WTC11 (cell line): ENCODE data around the gene PPM1M.

ENCODE experiments used
- ATF2 ChIP-seq: sonication (generic); formaldehyde crosslinking; IDR thresholded peaks from 2 replicates; pipeline ENCODE4 v1.8.1; 2022; ENCODE audit warnings: low read depth, missing genetic modification reagents, borderline replicate concordance
- CREM ChIP-seq: sonication (generic); formaldehyde crosslinking; IDR thresholded peaks from 2 replicates; pipeline ENCODE4 v1.8.1; 2022; ENCODE audit warnings: mild to moderate bottlenecking, missing genetic modification reagents, moderate library complexity
- CTCF ChIP-seq: fragments of 200-600 bp; IDR thresholded peaks from 2 replicates; pipeline ENCODE4 v1.8.0; 2022; ENCODE audit warnings: antibody characterized with exemption
- FOXJ3 ChIP-seq: sonication (generic); formaldehyde crosslinking; IDR thresholded peaks from 2 replicates; pipeline ENCODE4 v1.9.0; 2021; ENCODE audit warnings: missing genetic modification reagents, mild to moderate bottlenecking, borderline replicate concordance
- MAX ChIP-seq: sonication (generic); formaldehyde crosslinking; IDR thresholded peaks from 2 replicates; pipeline ENCODE4 v1.8.0; 2022; ENCODE audit warnings: mild to moderate bottlenecking, missing genetic modification reagents
- NFYB ChIP-seq: sonication (generic); formaldehyde crosslinking; conservative IDR thresholded peaks from 2 replicates; pipeline ENCODE4 v1.8.0; 2022; ENCODE audit warnings: low read depth, missing genetic modification reagents
- NR1H2 ChIP-seq: sonication (generic); formaldehyde crosslinking; IDR thresholded peaks from 2 replicates; pipeline ENCODE4 v1.9.0; 2021; ENCODE audit warnings: mild to moderate bottlenecking, moderate library complexity, missing genetic modification reagents
- PRDM15 ChIP-seq: sonication (generic); formaldehyde crosslinking; IDR thresholded peaks from 2 replicates; pipeline ENCODE4 v1.8.0; 2022; ENCODE audit warnings: missing genetic modification reagents
- RELA ChIP-seq: sonication (generic); formaldehyde crosslinking; IDR thresholded peaks from 2 replicates; pipeline ENCODE4 v1.8.1; 2022; ENCODE audit warnings: missing genetic modification reagents, mild to moderate bottlenecking, borderline replicate concordance
- SMAD3 ChIP-seq: sonication (generic); formaldehyde crosslinking; IDR thresholded peaks from 2 replicates; pipeline ENCODE4 v1.8.0; 2022; ENCODE audit warnings: missing genetic modification reagents, mild to moderate bottlenecking, borderline replicate concordance
- STAT6 ChIP-seq: sonication (generic); formaldehyde crosslinking; conservative IDR thresholded peaks from 2 replicates; pipeline ENCODE4 v1.8.1; 2023; ENCODE audit warnings: mild to moderate bottlenecking, low read depth, missing genetic modification reagents, moderate library complexity
- ZBTB21 ChIP-seq: sonication (generic); formaldehyde crosslinking; IDR thresholded peaks from 2 replicates; pipeline ENCODE4 v1.8.1; 2023; ENCODE audit warnings: mild to moderate bottlenecking, missing genetic modification reagents, borderline replicate concordance
- TF ChIP-seq, protein P1 (sequence below): sonication (generic); formaldehyde crosslinking; IDR thresholded peaks from 2 replicates; pipeline ENCODE4 v1.8.1; 2022; ENCODE audit warnings: mild to moderate bottlenecking, moderate library complexity, missing genetic modification reagents
- TF ChIP-seq, protein P2 (sequence below): sonication (generic); formaldehyde crosslinking; IDR thresholded peaks from 2 replicates; pipeline ENCODE4 v1.8.1; 2022; ENCODE audit warnings: mild to moderate bottlenecking, missing genetic modification reagents, moderate library complexity, borderline replicate concordance

DNA sequence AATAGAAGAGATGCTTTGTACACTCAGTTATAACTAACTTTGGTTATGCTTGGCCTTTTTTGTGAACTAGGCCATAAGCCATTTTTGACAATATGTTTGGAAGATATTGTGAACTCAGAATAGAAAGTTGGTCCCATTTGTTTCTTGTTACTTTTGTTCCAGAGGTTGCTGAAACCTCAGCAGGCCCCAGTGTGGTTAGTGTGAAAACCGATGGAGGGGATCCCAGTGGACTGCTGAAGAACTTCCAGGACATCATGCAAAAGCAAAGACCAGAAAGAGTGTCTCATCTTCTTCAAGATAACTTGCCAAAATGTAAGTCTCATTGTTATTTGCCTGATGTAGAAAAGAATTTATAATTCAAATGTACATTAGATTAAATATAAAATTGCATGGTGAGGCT, 41.9 kb upstream of the PPM1M start:
- TF ChIP-seq CTCF (no peak), CREM (CRISPR knock-in tag) (no peak), MAX (CRISPR knock-in tag) (no peak), FOXJ3 (no peak), ATF2 (no peak), SMAD3 (CRISPR knock-in tag) (no peak), PRDM15 (CRISPR knock-in tag) (no peak), NR1H2 (CRISPR knock-in tag) (no peak), NFYB (no peak), STAT6 (CRISPR knock-in tag) (no peak), RELA (no peak), ZBTB21 (no peak)
- TF ChIP-seq, protein P1, sequence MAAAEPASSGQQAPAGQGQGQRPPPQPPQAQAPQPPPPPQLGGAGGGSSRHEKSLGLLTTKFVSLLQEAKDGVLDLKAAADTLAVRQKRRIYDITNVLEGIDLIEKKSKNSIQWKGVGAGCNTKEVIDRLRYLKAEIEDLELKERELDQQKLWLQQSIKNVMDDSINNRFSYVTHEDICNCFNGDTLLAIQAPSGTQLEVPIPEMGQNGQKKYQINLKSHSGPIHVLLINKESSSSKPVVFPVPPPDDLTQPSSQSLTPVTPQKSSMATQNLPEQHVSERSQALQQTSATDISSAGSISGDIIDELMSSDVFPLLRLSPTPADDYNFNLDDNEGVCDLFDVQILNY (CRISPR knock-in tag) = no peak
- TF ChIP-seq, protein P2, sequence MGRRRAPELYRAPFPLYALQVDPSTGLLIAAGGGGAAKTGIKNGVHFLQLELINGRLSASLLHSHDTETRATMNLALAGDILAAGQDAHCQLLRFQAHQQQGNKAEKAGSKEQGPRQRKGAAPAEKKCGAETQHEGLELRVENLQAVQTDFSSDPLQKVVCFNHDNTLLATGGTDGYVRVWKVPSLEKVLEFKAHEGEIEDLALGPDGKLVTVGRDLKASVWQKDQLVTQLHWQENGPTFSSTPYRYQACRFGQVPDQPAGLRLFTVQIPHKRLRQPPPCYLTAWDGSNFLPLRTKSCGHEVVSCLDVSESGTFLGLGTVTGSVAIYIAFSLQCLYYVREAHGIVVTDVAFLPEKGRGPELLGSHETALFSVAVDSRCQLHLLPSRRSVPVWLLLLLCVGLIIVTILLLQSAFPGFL (CRISPR knock-in tag) = no peak
